ENCODE data around the gene CALML6.

Gene CALML6

GRCh38 chr1:1960480-1961196 is 45.6 kb downstream of the CALML6 start:
- no peak for TF ChIP-seq CTCF (conservative IDR thresholded peaks at IDR 0.05)
- no peak overlapping the region; the same call in 1 of the 2 replicates for H3K27ac ChIP-seq

DNA sequence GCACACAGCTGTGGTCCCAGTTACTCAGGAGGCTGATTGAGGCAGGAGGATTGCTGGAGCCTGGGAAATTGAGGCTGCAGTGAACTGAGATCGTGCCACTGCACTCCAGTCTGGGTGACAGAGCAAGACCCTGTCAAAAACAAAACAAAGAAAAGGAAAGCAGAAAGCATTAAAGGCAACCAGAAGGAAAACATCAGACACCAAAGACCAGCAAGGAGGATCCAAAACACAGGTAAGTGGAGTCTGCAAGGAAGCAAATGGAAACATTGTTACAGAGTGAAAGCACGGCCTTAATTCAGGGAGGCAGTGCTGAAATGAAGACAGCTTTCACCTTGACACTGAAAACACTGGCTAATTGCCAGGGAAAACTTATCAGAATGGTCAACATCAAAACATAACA is 47.7 kb downstream of the CALML6 start:
- no peak overlapping the region for H3K27ac ChIP-seq
- TF ChIP-seq ZFX (IDR thresholded peaks at IDR 0.05) (no peak), CTCF (conservative IDR thresholded peaks at IDR 0.05) (no peak)

DNA sequence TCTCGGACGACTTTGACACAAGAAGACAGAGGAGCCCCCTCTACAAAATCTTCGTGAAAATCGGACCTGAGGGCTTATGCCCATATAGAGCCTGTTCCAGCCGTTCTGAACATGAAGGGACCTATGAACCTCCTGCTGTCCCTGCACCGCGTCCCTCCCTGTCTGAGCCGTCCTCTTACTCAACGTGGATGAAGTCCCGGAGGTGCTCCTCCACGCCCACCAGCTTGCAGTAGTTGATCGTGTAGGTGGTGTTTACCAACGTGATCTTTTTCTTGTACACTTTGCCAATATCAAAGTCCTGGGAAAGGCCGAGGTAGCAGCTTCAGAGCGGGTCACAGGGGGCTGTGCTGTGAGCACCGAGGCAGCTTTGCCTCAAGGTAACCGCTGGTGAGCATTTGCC is 48.5 kb downstream of the CALML6 start:
- H3K27ac ChIP-seq = no peak overlapping the region
- TF ChIP-seq ZFX (IDR thresholded peaks at IDR 0.05) (no peak), CTCF (conservative IDR thresholded peaks at IDR 0.05) (no peak)

- TF ChIP-seq CTCF (conservative IDR thresholded peaks at IDR 0.05) (no peak), ZFX (IDR thresholded peaks at IDR 0.05) (no peak)
Measured at GRCh38 chr1:1964811-1965210, 49.8 kb downstream of the CALML6 start.

DNA sequence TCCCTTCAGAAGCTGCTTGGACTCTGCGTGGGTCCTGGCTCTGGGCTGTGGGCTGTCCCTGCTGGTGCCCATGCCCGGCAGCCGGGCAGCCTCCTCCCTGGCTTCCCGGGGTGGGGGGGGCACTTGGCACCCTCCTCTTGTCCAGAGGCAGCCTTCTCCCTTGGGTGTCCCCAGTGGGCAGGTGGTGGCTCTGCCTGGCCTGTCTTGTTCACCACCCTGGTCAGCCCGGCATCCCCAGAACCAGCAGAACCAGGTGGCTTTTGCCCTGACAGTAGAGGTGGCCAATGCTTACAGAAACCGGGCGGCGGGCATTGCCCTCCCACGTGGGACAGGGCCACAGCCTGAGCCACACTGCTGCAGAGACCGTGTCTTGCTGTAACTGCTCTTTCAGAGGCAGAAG is 50.5 kb downstream of the CALML6 start:
- no peak overlapping the region for H3K27ac ChIP-seq
- TF ChIP-seq ZFX (IDR thresholded peaks at IDR 0.05) = no peak
- no peak for TF ChIP-seq CTCF (conservative IDR thresholded peaks at IDR 0.05)

More at GRCh38 chr1:1964811-1965210, 49.8 kb downstream of the CALML6 start:
- H3K27ac ChIP-seq = no peak overlapping the region

- TF ChIP-seq ZFX (IDR thresholded peaks at IDR 0.05) (no peak), CTCF (conservative IDR thresholded peaks at IDR 0.05) (no peak)
- no peak overlapping the region for H3K27ac ChIP-seq
Measured at GRCh38 chr1:1966071-1966740, 51.1 kb downstream of the CALML6 start.
